ENCODE data around the gene APBA2.

APBA2 gene

DNA sequence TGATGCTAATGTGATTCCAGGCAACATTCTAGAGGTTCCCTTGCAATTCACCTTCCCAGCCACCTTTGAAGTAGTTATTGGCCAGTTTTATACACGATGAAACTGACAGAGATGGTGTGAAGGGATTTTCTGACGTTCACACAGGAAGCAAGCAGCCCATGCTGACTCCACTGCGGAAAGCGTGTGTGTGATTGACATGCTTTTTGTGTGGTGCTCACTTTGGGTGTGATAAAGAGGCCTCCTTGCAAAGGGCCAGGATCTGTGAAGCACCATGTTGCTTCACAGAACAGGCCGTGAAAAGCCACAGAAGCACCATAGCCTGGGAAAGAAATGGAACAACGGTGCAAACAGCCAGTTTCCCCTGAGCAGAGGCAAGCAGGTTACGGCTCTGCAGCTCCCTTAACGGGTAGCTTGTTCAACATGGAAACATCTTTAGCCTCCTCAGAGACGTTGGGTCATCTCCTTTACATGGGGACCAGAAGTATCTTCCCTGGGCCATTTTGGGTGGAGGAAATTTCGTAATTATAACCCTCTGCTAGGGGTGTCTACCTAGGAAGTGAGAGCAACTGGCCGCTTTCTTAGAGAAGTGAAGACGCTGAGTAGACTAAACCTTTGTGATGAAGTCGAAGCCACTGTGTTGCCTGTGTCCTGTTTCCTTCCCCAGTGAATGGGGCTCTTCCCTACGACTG is 108.5 kb downstream of the APBA2 start:
- Histone ChIP-seq H3K4me3 (ENCODE audit: low read depth, low read length) (no peak overlapping the region), H3K9ac (ENCODE audit: low read depth, low read length) (no peak overlapping the region), H3K9me3 (ENCODE audit: control insufficient read depth, insufficient read depth, low read length) (no peaks in the 10 kb centered on the region), H3K4me1 (ENCODE audit: control insufficient read depth, insufficient read depth, low read length) (peaks cover 9% of the 10 kb centered on the region), H3K36me3 (ENCODE audit: control insufficient read depth, insufficient read depth, low read length) (no peaks in the 10 kb centered on the region), H3K27me3 (ENCODE audit: control insufficient read depth, insufficient read depth, low read length) (no peaks in the 10 kb centered on the region)

DNA sequence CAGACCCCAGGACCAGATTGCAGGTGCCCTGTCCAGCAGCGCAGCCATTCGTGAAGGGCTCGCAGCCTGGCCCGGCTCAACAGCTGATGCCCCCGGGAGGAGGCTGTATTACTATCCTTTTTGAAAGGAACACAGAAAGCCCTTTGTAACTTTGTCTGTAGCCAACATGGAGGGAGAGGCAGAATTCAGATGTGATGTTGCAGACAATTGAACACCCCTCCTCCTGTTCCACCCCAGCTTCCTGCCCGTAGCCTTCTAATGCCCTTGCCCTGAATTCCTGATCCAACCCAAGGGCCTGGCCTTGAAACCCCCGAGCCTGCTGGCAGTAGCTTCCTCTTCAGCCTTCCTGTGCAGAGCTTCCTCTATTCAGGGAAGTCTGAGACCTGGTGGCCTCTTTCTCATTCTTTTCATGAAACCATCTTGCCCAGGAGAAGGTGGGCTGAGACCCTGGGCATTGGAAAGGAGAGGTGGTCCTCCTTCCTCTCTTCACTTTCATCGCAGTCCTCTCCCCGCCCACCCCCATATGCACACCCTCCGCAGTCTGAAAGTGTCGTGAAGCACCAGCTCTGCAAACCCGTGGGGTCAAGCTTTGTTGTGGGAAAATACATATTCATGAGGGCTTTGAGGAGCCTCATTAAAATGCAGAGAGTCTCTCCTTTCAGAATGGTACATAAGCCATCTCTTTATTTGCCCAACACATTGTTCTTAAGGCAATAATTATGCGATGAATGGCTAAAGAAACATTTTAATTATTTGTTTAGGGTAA is 109.2 kb downstream of the APBA2 start:
- Histone ChIP-seq H3K9ac (ENCODE audit: low read depth, low read length) (no peak overlapping the region), H3K4me1 (ENCODE audit: control insufficient read depth, insufficient read depth, low read length) (peaks cover 9% of the 10 kb centered on the region), H3K36me3 (ENCODE audit: control insufficient read depth, insufficient read depth, low read length) (no peaks in the 10 kb centered on the region), H3K4me3 (ENCODE audit: low read depth, low read length) (no peak overlapping the region), H3K27me3 (ENCODE audit: control insufficient read depth, insufficient read depth, low read length) (no peaks in the 10 kb centered on the region), H3K9me3 (ENCODE audit: control insufficient read depth, insufficient read depth, low read length) (no peaks in the 10 kb centered on the region)

DNA sequence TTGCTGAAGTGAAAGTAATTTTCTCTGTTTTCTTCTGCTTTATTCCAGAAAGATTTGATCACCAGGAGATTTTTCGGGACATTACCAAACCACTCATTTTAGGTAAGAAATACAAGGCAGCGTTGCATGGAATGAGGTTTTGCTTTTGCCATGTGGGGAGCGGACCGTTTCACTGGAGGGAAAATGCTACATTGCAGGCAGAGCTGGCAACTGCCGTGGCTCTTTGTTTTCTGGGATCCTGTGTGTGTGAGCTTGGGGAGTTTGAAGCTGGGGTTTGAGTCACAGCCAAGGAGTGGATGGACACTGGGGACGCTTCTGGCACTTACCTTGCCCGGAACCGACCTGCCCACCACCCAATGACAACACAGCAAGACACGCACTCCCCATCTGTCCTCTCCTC is 109.9 kb downstream of the APBA2 start:
- Histone ChIP-seq H3K4me3 (ENCODE audit: low read depth, low read length) (no peak overlapping the region), H3K9me3 (ENCODE audit: control insufficient read depth, insufficient read depth, low read length) (no peaks in the 10 kb centered on the region), H3K9ac (ENCODE audit: low read depth, low read length) (no peak overlapping the region), H3K27me3 (ENCODE audit: control insufficient read depth, insufficient read depth, low read length) (no peaks in the 10 kb centered on the region), H3K36me3 (ENCODE audit: control insufficient read depth, insufficient read depth, low read length) (no peaks in the 10 kb centered on the region), H3K4me1 (ENCODE audit: control insufficient read depth, insufficient read depth, low read length) (peaks cover 9% of the 10 kb centered on the region)

DNA sequence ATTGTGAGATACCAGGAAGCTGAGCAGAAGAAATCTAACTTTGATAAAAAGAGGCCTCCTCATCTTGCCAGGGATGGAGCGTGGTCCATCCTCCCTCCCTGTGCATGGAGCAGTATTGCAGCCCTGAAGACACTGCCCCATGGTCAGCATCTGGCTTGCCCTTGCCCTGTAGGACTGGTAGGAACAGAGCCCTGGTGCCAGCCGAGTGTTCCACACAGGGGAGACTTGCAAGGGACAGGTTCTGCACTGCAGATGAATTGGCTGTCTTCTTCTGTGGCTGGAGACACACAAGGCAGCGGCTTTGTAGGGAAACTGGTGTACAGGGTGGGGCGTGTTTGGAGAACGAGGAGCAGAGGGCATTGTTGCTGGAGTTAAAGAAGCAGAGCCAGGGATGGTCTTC is 110.5 kb downstream of the APBA2 start:
- peaks cover 9% of the 10 kb centered on the region for H3K4me1 ChIP-seq (ENCODE audit: control insufficient read depth, insufficient read depth, low read length)
- no peak overlapping the region for H3K4me3 ChIP-seq (ENCODE audit: low read depth, low read length)
- no peak overlapping the region for H3K9ac ChIP-seq (ENCODE audit: low read depth, low read length)
- H3K9me3 ChIP-seq (ENCODE audit: control insufficient read depth, insufficient read depth, low read length): no peaks in the 10 kb centered on the region
- no peaks in the 10 kb centered on the region for H3K27me3 ChIP-seq (ENCODE audit: control insufficient read depth, insufficient read depth, low read length)
- no peaks in the 10 kb centered on the region for H3K36me3 ChIP-seq (ENCODE audit: control insufficient read depth, insufficient read depth, low read length)

DNA sequence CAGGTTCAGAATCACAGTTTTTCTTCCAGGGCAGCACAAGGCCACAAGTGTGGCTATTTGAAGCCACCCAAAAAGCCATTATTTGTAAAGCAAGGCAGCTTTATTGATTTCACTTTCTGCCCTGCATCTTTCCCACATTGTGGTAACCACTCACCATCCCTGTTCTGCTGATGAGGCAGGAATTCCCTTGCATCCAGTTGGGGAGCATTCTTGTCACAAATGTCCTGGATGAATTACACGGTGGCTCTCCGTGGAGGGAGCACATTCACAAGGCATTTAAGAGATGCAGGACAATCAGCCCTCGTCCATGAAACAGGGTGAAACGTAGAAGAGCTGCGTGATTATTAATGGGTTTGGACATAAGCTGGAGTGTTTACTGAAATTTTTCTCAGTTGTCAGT is 111.2 kb downstream of the APBA2 start:
- H3K36me3 ChIP-seq (ENCODE audit: control insufficient read depth, insufficient read depth, low read length): no peaks in the 10 kb centered on the region
- H3K4me1 ChIP-seq (ENCODE audit: control insufficient read depth, insufficient read depth, low read length): peaks cover 9% of the 10 kb centered on the region
- H3K9me3 ChIP-seq (ENCODE audit: control insufficient read depth, insufficient read depth, low read length): no peaks in the 10 kb centered on the region
- no peaks in the 10 kb centered on the region for H3K27me3 ChIP-seq (ENCODE audit: control insufficient read depth, insufficient read depth, low read length)
- no peak overlapping the region for H3K4me3 ChIP-seq (ENCODE audit: low read depth, low read length)
- no peak overlapping the region for H3K9ac ChIP-seq (ENCODE audit: low read depth, low read length)

DNA sequence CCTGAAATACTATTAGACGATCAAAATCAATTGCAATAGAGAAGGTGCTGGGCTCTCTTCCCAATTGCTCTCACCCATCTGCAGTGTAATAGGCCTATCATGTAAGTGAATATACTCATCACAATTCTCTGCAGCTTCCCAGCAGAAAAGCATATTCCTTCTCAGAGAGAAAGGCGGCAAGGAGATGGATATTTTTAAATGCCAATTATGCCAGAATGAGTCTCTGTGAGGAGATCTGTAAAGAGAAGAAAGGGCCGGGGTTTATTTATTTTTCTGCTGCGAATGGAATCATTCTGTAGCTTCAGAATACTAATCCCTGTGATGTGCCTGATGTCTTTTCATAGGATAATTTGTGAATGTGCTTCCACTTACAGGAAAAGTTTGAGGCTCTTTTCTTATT is 112.0 kb downstream of the APBA2 start:
- Histone ChIP-seq H3K36me3 (ENCODE audit: control insufficient read depth, insufficient read depth, low read length) (no peaks in the 10 kb centered on the region), H3K9ac (ENCODE audit: low read depth, low read length) (no peak overlapping the region), H3K4me1 (ENCODE audit: control insufficient read depth, insufficient read depth, low read length) (peaks cover 9% of the 10 kb centered on the region), H3K4me3 (ENCODE audit: low read depth, low read length) (no peak overlapping the region), H3K9me3 (ENCODE audit: control insufficient read depth, insufficient read depth, low read length) (no peaks in the 10 kb centered on the region), H3K27me3 (ENCODE audit: control insufficient read depth, insufficient read depth, low read length) (no peaks in the 10 kb centered on the region)

DNA sequence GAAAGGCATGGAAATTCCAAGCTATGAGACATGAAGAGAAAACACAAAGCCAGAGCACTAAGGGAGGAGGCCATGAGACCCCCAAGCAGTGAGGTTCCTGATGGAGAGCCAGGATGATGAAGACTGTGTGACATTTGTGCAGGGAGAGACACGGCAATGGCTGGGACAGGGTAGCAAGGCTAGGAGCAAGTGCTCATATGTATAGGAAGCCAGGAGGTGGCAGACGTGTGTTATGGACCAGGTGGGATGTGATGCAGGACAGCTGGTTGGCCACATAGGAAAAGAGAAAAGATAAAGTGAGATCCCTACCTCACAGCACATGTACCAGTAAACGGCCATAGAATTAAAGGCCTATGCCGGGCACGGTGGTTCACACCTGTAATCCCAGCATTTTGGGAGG is 112.7 kb downstream of the APBA2 start:
- peaks cover 9% of the 10 kb centered on the region for H3K4me1 ChIP-seq (ENCODE audit: control insufficient read depth, insufficient read depth, low read length)
- H3K27me3 ChIP-seq (ENCODE audit: control insufficient read depth, insufficient read depth, low read length): no peaks in the 10 kb centered on the region
- no peaks in the 10 kb centered on the region for H3K36me3 ChIP-seq (ENCODE audit: control insufficient read depth, insufficient read depth, low read length)
- H3K4me3 ChIP-seq (ENCODE audit: low read depth, low read length): no peak overlapping the region
- H3K9me3 ChIP-seq (ENCODE audit: control insufficient read depth, insufficient read depth, low read length): no peaks in the 10 kb centered on the region
- H3K9ac ChIP-seq (ENCODE audit: low read depth, low read length): no peak overlapping the region

DNA sequence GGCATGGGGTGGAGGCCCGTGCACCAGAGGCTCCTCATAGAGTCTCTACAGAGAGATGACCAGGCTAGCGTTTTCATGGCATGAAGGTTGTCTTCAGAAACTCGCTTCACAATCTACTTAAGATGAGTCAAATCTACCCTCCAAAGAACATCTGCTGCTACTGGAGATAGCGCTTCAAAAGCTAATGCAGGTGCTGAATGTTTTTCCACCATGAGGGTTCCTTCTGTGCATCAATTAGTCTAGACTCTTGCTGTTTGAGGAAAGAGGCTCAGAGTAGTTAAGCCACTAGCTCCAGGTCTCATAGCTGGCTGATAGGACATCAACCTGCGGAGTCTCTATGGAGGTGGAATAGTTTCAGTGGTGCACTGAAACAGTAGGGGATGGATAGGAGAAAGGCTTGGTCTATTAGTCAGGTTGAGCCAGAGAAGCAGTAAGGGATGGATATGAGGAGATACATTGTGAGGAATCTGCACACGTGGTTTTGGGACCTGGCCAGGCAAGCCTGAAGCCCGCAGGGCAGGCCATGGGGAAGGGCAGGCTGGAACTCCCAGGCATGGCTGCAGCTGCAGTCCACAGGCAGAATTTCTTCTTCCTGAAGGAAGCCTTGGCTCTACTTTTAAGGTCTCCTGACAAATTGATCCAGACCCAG is 117.5 kb downstream of the APBA2 start:
- no peak overlapping the region for H3K9ac ChIP-seq (ENCODE audit: low read depth, low read length)
- H3K4me3 ChIP-seq (ENCODE audit: low read depth, low read length): no peak overlapping the region
- H3K27me3 ChIP-seq (ENCODE audit: control insufficient read depth, insufficient read depth, low read length): no peaks in the 10 kb centered on the region
- H3K4me1 ChIP-seq (ENCODE audit: control insufficient read depth, insufficient read depth, low read length): no peaks in the 10 kb centered on the region
- H3K36me3 ChIP-seq (ENCODE audit: control insufficient read depth, insufficient read depth, low read length): no peaks in the 10 kb centered on the region
- H3K9me3 ChIP-seq (ENCODE audit: control insufficient read depth, insufficient read depth, low read length): no peaks in the 10 kb centered on the region

DNA sequence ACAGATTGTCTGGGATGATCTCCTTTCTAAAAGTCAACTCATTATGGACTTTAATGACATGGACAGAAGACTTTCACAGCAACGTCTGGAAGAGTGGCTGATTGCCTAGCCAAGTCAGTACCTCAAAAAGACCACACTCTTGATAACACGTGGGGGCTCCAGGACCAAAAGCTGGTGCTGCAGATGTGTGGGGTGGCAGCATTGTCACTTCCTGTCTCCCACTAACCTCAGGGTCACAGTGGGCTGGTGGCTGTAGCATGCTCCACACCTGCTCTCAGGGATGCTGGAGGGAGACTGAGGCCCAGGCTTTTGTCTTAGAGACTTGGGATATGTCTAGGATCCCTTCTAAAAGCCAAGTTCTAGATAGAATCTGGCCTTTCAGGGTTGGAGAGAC is 118.1 kb downstream of the APBA2 start:
- Histone ChIP-seq H3K36me3 (ENCODE audit: control insufficient read depth, insufficient read depth, low read length) (no peaks in the 10 kb centered on the region), H3K27me3 (ENCODE audit: control insufficient read depth, insufficient read depth, low read length) (no peaks in the 10 kb centered on the region), H3K9me3 (ENCODE audit: control insufficient read depth, insufficient read depth, low read length) (no peaks in the 10 kb centered on the region), H3K4me3 (ENCODE audit: low read depth, low read length) (no peak overlapping the region), H3K4me1 (ENCODE audit: control insufficient read depth, insufficient read depth, low read length) (no peaks in the 10 kb centered on the region), H3K9ac (ENCODE audit: low read depth, low read length) (no peak overlapping the region)

DNA sequence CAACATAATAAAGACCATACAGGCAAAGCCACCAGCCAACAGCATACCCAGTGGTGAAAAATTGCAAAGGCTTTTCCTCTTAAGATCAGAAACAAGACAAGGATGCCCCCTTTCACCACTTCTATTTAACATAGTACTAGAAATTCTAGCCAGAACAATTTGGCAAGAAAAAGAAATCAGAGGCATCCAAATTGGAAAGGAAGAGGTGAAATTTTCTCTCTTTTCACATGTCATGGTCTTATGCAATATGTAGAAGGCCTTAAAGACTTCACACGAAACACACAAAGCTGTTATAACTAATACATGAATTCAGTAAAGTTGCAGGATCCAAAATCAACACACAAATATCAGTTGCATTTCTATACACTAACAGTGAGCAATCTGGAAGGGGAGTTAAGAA is 120.2 kb downstream of the APBA2 start:
- no peak overlapping the region for H3K4me3 ChIP-seq (ENCODE audit: low read depth, low read length)
- no peaks in the 10 kb centered on the region for H3K4me1 ChIP-seq (ENCODE audit: control insufficient read depth, insufficient read depth, low read length)
- no peaks in the 10 kb centered on the region for H3K36me3 ChIP-seq (ENCODE audit: control insufficient read depth, insufficient read depth, low read length)
- no peaks in the 10 kb centered on the region for H3K9me3 ChIP-seq (ENCODE audit: control insufficient read depth, insufficient read depth, low read length)
- no peak overlapping the region for H3K9ac ChIP-seq (ENCODE audit: low read depth, low read length)
- H3K27me3 ChIP-seq (ENCODE audit: control insufficient read depth, insufficient read depth, low read length): no peaks in the 10 kb centered on the region

DNA sequence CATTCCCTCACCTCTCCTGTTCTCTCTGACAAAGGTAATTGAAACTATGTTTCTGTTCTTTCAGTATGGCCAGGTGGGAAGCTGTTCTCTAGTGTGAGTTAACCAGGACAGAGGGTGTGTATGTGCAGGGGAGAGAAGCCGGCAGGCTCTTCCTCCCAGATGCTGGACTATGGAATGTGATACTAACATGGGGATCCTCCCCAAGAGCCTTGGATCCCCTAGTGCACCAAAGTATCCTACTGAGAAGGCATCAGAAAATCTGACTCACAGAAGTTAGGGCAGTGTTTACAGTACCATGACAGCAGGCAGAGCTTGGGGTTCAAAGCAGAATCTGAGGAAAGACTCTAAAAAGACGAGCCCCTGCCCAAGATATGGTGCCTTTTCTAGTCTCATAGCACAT is 123.1 kb downstream of the APBA2 start:
- H3K36me3 ChIP-seq (ENCODE audit: control insufficient read depth, insufficient read depth, low read length): no peaks in the 10 kb centered on the region
- no peak overlapping the region for H3K4me3 ChIP-seq (ENCODE audit: low read depth, low read length)
- no peak overlapping the region for H3K9ac ChIP-seq (ENCODE audit: low read depth, low read length)
- H3K27me3 ChIP-seq (ENCODE audit: control insufficient read depth, insufficient read depth, low read length): no peaks in the 10 kb centered on the region
- no peaks in the 10 kb centered on the region for H3K9me3 ChIP-seq (ENCODE audit: control insufficient read depth, insufficient read depth, low read length)
- H3K4me1 ChIP-seq (ENCODE audit: control insufficient read depth, insufficient read depth, low read length): no peaks in the 10 kb centered on the region

DNA sequence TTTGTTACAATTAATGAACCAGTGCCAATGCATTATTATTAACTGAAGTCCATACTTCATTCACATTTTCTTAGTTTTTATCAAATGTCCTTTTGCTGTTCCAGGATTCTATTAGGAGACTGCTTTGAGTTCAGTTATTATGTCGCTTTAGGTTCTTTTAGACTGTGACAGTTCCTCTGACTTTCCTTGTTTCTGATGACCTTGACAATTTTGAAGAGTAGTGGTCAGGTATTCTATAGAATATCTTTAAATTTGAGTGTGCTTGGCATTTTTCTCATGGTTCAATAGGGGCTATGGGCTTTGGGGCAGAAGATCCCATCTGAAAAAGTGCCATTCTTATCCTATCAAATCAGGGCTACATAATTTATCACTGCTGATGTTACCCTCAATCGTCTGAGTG is 126.3 kb downstream of the APBA2 start:
- no peaks in the 10 kb centered on the region for H3K36me3 ChIP-seq (ENCODE audit: control insufficient read depth, insufficient read depth, low read length)
- H3K9ac ChIP-seq (ENCODE audit: low read depth, low read length): no peak overlapping the region
- H3K27me3 ChIP-seq (ENCODE audit: control insufficient read depth, insufficient read depth, low read length): no peaks in the 10 kb centered on the region
- H3K9me3 ChIP-seq (ENCODE audit: control insufficient read depth, insufficient read depth, low read length): no peaks in the 10 kb centered on the region
- H3K4me1 ChIP-seq (ENCODE audit: control insufficient read depth, insufficient read depth, low read length): no peaks in the 10 kb centered on the region
- H3K4me3 ChIP-seq (ENCODE audit: low read depth, low read length): no peak overlapping the region

All from iPS-15b (cell line).